Parathyroid adenoma (tissue), 2 donors: ENCODE measurements around the gene ATN1.
A peak's percentile ranks its signal among the peaks of the same experiment; 100 is the strongest.

ENCODE experiments used
- H2AFZ ChIP-seq: fragments of 300-600 bp; sonication (generic); one replicate; pipeline ENCODE4 v1.7.0; 2017; ENCODE audit warnings: antibody characterized with exemption, mild to moderate bottlenecking
- H3K27ac ChIP-seq: fragments of 300-600 bp; sonication (generic); one replicate; pipeline ENCODE4 v1.7.0; 2017
- H3K27me3 ChIP-seq: fragments of 300-600 bp; sonication (generic); one replicate; pipeline ENCODE4 v1.7.0; 2017; ENCODE audit warnings: low read length; ENCODE audit not compliant: control insufficient read depth, insufficient read depth
- H3K36me3 ChIP-seq: fragments of 300-600 bp; sonication (generic); one replicate; pipeline ENCODE4 v1.7.0; 2017; ENCODE audit warnings: low read length; ENCODE audit not compliant: control insufficient read depth, insufficient read depth
- H3K4me1 ChIP-seq: fragments of 300-600 bp; sonication (generic); one replicate; pipeline ENCODE4 v1.7.0; 2017; ENCODE audit warnings: control low read depth
- H3K4me2 ChIP-seq: fragments of 300-600 bp; sonication (generic); one replicate; pipeline ENCODE4 v1.7.0; 2017; ENCODE audit warnings: low read length
- H3K4me3 ChIP-seq: fragments of 300-600 bp; sonication (generic); one replicate; pipeline ENCODE4 v1.7.0; 2017; ENCODE audit warnings: low read depth, low read length
- H3K79me2 ChIP-seq: fragments of 300-600 bp; sonication (generic); one replicate; pipeline ENCODE4 v1.7.0; 2017; ENCODE audit warnings: control low read depth
- H3K9ac ChIP-seq: fragments of 300-600 bp; sonication (generic); one replicate; pipeline ENCODE4 v1.7.0; 2017; ENCODE audit warnings: mild to moderate bottlenecking
- H3K9me3 ChIP-seq: fragments of 300-600 bp; sonication (generic); one replicate; pipeline ENCODE4 v1.7.0; 2017; ENCODE audit warnings: low read length; ENCODE audit not compliant: control insufficient read depth
- CTCF ChIP-seq: fragments of 300-600 bp; sonication (generic); IDR thresholded peaks from one replicate; pipeline ENCODE4 v1.7.0; 2017; ENCODE audit warnings: antibody characterized with exemption, mild to moderate bottlenecking
- donor health status: primary hyperparathyroidism.

Gene ATN1

GRCh38 chr12:6955108-6956020 lies 27.6 kb downstream of the ATN1 start:
- Histone ChIP-seq H3K27ac (no peak overlapping the region), H3K4me3 (no peak overlapping the region), H3K4me2 (no peak overlapping the region), H3K4me1 (peaks cover 13% of the 10 kb centered on the region), H3K36me3 (no peaks in the 10 kb centered on the region), H3K9me3 (no peaks in the 10 kb centered on the region), H2AFZ (no peak overlapping the region), H3K9ac (no peak overlapping the region), H3K27me3 (no peaks in the 10 kb centered on the region), H3K79me2 (no peaks in the 10 kb centered on the region)
- TF ChIP-seq CTCF = no peak

GRCh38 chr12:6956021-6956727 lies 28.4 kb downstream of the ATN1 start:
- no peak overlapping the region for H3K4me3 ChIP-seq
- H3K9ac ChIP-seq = no peak overlapping the region
- no peaks in the 10 kb centered on the region for H3K27me3 ChIP-seq
- no peaks in the 10 kb centered on the region for H3K36me3 ChIP-seq
- H2AFZ ChIP-seq = no peak overlapping the region
- H3K4me2 ChIP-seq = no peak overlapping the region
- H3K27ac ChIP-seq = peak overlapping the region; percentile 74
- H3K9me3 ChIP-seq = no peaks in the 10 kb centered on the region
- peaks cover 13% of the 10 kb centered on the region for H3K4me1 ChIP-seq
- H3K79me2 ChIP-seq = no peaks in the 10 kb centered on the region
- TF ChIP-seq CTCF = no peak

- Histone ChIP-seq H3K4me3 (no peak overlapping the region), H3K4me2 (no peak overlapping the region), H3K27me3 (no peaks in the 10 kb centered on the region), H3K79me2 (no peaks in the 10 kb centered on the region), H3K36me3 (no peaks in the 10 kb centered on the region), H3K27ac (peak overlapping the region; percentile 74), H2AFZ (peak overlapping the region; percentile 25), H3K9ac (no peak overlapping the region), H3K9me3 (no peaks in the 10 kb centered on the region), H3K4me1 (peaks cover 19% of the 10 kb centered on the region)
- TF ChIP-seq CTCF = no peak
Measured at GRCh38 chr12:6957151-6957701, 29.5 kb downstream of the ATN1 start.

GRCh38 chr12:6957741-6958608 lies 30.2 kb downstream of the ATN1 start:
- no peaks in the 10 kb centered on the region for H3K79me2 ChIP-seq
- peak overlapping the region; percentile 51 for H3K27ac ChIP-seq
- H3K36me3 ChIP-seq = no peaks in the 10 kb centered on the region
- H3K4me2 ChIP-seq = no peak overlapping the region
- no peak overlapping the region for H3K4me3 ChIP-seq
- TF ChIP-seq CTCF = no peak
- H3K27me3 ChIP-seq = no peaks in the 10 kb centered on the region
- H3K4me1 ChIP-seq = peaks cover 21% of the 10 kb centered on the region
- no peak overlapping the region for H3K9ac ChIP-seq
- H2AFZ ChIP-seq = no peak overlapping the region
- no peaks in the 10 kb centered on the region for H3K9me3 ChIP-seq
